ENCODE measurements around the gene TPST1. TPM values are rescaled to one million over a fixed set of nuclear protein-coding genes. Genes with fewer than 3 reads are reported as not detected.
A peak's percentile ranks its signal among the peaks of the same experiment; 100 is the strongest.

The TPST1 gene
- total RNA-seq, 1 donor from 2014 or later, result 16.7 TPM

DNA sequence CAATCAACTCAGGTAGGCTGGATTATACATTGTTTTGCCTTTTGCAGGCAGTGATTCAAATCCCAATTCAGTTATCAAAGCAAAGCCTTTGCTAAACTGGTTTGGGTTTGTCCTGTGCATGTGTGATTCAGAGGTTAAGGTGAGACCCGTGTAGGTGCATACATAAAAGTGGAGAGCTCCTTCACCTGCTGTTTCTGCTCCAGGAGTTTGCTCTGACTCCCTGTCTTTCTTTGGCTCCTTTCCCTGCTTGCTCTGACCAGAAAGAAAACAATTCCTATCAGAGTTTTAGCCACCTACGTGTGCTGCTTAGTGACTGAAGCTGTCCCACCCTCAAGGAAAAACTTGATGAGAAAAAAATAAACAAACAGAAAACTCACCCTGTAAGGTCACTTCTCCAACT lies 101.1 kb downstream of the TPST1 start:
- Histone ChIP-seq H3K36me3 (no peaks in the 10 kb centered on the region), H3K27me3 (ENCODE audit: low read depth) (no peaks in the 10 kb centered on the region), H3K4me1 (peaks cover 28% of the 10 kb centered on the region), H3K27ac (no peak overlapping the region), H3K4me3 (no peak overlapping the region), H3K9me3 (no peaks in the 10 kb centered on the region)
- DNase-seq (no peak), ATAC-seq (peak; percentile 82 to 83)
- intact Hi-C loops (cut with DNase I), result no loop called here
- TF ChIP-seq, protein P1, sequence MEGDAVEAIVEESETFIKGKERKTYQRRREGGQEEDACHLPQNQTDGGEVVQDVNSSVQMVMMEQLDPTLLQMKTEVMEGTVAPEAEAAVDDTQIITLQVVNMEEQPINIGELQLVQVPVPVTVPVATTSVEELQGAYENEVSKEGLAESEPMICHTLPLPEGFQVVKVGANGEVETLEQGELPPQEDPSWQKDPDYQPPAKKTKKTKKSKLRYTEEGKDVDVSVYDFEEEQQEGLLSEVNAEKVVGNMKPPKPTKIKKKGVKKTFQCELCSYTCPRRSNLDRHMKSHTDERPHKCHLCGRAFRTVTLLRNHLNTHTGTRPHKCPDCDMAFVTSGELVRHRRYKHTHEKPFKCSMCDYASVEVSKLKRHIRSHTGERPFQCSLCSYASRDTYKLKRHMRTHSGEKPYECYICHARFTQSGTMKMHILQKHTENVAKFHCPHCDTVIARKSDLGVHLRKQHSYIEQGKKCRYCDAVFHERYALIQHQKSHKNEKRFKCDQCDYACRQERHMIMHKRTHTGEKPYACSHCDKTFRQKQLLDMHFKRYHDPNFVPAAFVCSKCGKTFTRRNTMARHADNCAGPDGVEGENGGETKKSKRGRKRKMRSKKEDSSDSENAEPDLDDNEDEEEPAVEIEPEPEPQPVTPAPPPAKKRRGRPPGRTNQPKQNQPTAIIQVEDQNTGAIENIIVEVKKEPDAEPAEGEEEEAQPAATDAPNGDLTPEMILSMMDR (IDR thresholded peaks at IDR 0.05), result no peak

DNA sequence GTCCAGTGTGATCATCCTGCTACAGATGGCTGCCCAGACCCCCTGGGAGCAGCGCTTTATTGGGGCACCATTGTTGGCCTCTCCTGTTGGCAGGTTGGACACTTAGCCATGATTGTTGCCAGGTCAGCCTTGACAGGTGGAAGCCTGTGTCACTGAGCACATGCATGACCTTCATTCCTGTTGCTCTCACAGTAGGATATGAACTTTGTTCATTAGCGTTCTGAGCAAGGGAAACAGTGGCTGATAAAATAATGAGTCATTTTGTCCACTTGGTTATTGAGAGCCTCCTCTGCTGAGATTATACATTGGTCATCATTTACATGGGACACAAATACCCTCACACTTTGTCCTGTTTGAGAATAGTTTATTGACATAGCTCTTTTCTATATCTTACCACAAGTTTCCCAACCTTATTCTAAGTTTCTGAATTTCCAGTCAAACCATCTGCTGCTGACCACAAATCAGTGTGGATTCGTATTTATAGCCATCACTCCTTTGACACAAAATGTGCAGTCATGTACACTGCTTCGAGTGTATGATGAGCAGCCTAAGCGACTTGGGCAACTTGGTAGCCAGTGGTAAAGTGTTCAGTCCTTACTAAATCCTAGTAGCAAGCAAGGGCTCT lies 102.6 kb downstream of the TPST1 start:
- Histone ChIP-seq H3K36me3 (no peaks in the 10 kb centered on the region), H3K9me3 (no peaks in the 10 kb centered on the region), H3K4me3 (no peak overlapping the region), H3K4me1 (peaks cover 22% of the 10 kb centered on the region), H3K27me3 (ENCODE audit: low read depth) (no peaks in the 10 kb centered on the region), H3K27ac (no peak overlapping the region)
- ATAC-seq (peak; percentile 38 to 48), DNase-seq (no peak)
- intact Hi-C loops (cut with DNase I), result no loop called here
- TF ChIP-seq, protein P1 (IDR thresholded peaks at IDR 0.05), result no peak

DNA sequence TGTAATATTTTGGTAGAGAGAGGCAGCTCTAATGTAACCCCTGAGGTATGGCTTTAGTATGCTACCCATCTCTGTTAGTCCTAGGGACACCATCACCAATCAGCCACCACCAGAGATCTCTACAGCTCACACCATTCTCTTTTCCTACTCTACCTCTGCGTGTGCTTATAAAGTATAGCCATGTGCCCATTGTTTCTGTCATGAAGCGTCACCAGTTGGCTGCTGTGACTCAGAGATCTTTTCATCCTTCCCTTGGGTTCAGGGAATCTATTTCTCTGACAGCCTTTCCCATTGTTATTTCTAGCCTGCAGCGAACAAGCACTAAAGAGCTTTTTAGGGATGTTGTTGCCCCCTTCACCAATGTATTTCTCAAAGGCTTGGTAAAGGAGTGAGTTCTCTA lies 103.3 kb downstream of the TPST1 start:
- Histone ChIP-seq H3K9me3 (no peaks in the 10 kb centered on the region), H3K4me3 (no peak overlapping the region), H3K27ac (no peak overlapping the region), H3K36me3 (no peaks in the 10 kb centered on the region), H3K4me1 (peaks cover 22% of the 10 kb centered on the region), H3K27me3 (ENCODE audit: low read depth) (no peaks in the 10 kb centered on the region)
- intact Hi-C loops (cut with DNase I), result no loop called here
- no peak for DNase-seq
- TF ChIP-seq, protein P1 (IDR thresholded peaks at IDR 0.05), result no peak
- ATAC-seq, result no peak

DNA sequence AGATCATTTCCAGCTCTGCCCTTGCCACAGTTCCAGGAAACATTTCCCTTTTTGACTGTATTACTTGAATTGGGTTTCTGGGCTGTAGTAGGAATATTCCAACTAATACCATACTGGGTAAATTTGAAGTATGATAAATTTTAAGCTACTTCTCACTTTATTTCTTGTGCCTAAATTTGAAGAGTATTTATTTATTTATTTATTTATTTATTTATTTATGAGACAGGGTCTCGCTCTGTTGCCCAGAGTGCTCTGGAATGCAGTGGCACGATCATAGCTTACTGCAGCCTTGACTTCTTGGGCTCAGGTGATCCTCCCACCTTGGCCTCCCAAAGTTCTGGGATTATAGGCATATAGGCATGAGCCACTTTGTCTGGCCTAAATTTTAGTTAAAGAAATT lies 105.5 kb downstream of the TPST1 start:
- Histone ChIP-seq H3K4me1 (peaks cover 17% of the 10 kb centered on the region), H3K27me3 (ENCODE audit: low read depth) (no peaks in the 10 kb centered on the region), H3K27ac (no peak overlapping the region), H3K36me3 (no peaks in the 10 kb centered on the region), H3K4me3 (no peak overlapping the region), H3K9me3 (no peaks in the 10 kb centered on the region)
- intact Hi-C loops (cut with DNase I), result no loop called here
- TF ChIP-seq, protein P1 (IDR thresholded peaks at IDR 0.05), result no peak
- no peak for ATAC-seq
- DNase-seq, result no peak

DNA sequence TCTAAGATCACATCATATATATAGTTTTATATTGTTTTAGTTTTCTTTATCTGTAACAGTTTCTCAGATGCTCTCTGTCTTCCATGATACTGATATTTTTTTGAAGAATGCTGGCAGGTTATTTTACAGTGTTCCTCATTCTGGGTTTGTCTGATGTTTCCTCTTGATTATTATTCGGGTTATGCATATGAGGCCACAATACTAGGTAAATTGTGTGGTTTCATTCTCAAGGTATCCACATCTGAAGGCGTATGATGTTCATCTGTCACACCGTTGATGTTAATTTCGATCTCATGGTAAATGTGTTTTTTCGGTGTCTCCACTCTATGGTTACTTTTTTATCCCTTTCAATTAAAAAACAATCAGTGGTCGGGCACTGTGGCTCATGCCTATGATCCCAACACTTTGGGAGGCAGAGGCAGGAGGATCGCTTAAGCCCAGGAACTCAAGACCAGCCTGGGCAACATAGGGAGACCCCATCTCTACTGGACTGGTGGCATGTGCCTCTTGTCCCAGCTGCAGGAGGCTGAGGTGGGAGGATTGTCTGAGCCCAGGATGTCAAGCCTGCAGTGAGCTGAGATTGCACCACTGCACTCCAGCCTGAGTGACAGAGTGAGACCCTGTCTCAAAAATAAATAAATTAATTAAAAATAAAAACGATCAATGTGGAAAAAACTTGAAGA lies 108.9 kb downstream of the TPST1 start:
- Histone ChIP-seq H3K4me1 (no peaks in the 10 kb centered on the region), H3K4me3 (no peak overlapping the region), H3K9me3 (no peaks in the 10 kb centered on the region), H3K27me3 (ENCODE audit: low read depth) (no peaks in the 10 kb centered on the region), H3K27ac (no peak overlapping the region), H3K36me3 (no peaks in the 10 kb centered on the region)
- DNase-seq (no peak), ATAC-seq (no peak)
- intact Hi-C loops (cut with DNase I), result no loop called here
- TF ChIP-seq, protein P1 (IDR thresholded peaks at IDR 0.05), result no peak
